H4 (cell line): Measurements from ENCODE around the gene RABGAP1L. TPM values are rescaled to one million over a fixed set of nuclear protein-coding genes. Genes with fewer than 3 reads are reported as not detected.

Experiments used
- DNase-seq: peaks from one replicate; pipeline ENCODE4 v3.0.0-alpha.2; 2015; ENCODE audit warnings: low spot score
- total RNA-seq: library from RNA; depleted of rRNA; stranded (reverse); fragments of >200 nt; shearing (Covaris generic); gene quantifications from 2 replicates; pipeline ENCODE4 v1.2.3, GENCODE V29; 2014

Gene RABGAP1L
- total RNA-seq, 1 experiment from 2014 or later = 12.7 TPM

DNA sequence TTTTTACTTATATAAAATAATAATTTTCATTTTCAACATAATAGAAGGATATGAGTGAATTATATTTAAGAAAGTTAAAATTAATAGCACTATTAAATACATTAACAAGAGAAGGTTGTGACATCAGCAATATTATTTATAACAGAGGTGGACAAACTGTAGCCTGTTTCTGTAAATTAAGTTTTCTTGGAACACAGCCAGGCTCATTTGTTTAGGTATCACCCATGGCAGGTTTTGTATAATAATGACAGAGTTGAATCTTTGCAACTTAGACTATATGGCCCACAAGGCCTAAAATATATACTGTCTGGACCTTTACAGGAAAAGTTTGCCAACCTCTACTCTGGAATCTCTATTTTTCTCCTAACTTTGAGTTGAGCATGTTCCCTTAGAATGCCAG lies 797.7 kb downstream of the RABGAP1L start:
- DNase-seq = no peak

DNA sequence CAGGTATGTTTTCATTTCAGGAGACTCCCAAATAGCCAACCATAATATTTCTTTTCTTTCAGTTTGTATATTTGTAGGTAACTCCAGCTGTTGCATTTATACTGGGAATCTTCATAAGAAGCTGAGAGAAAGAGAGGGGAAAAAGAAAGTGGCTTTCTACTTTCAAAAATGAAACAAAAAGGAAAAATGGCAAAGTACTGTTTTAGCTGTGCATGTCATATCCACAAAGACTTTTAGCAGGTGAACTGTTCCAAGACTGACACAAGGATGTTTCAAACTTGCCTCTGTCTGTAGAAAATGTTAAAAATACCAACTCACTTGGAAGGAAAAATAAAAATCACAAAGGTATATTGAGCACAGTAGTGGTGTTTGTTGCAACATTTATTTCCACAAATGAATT lies 798.5 kb downstream of the RABGAP1L start:
- no peak for DNase-seq

GRCh38 chr1:174958396-174958795 lies 799.1 kb downstream of the RABGAP1L start:
- DNase-seq = no peak

DNA sequence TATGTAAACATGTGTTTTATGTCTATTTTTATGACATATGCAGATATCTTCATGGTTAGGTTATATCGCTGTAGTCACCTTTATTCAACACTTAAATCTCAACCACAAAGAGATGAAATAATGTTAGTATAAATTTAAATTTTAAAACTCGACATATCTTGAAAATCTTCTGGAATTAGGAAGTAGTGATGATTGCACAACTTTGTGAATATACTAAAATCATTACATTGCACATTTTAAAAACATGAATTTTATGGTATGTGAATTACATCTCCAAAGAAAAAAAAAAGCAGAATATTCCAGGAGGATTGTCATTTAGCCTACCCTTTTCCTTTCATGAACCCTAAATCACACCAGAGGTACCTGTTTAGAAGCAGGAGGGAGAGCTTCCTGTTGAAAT lies 801.0 kb downstream of the RABGAP1L start:
- DNase-seq = no peak

- DNase-seq = peak; percentile 29
These were observed 804.3 kb downstream of the RABGAP1L start for GRCh38 chr1:174963529-174964125.

DNA sequence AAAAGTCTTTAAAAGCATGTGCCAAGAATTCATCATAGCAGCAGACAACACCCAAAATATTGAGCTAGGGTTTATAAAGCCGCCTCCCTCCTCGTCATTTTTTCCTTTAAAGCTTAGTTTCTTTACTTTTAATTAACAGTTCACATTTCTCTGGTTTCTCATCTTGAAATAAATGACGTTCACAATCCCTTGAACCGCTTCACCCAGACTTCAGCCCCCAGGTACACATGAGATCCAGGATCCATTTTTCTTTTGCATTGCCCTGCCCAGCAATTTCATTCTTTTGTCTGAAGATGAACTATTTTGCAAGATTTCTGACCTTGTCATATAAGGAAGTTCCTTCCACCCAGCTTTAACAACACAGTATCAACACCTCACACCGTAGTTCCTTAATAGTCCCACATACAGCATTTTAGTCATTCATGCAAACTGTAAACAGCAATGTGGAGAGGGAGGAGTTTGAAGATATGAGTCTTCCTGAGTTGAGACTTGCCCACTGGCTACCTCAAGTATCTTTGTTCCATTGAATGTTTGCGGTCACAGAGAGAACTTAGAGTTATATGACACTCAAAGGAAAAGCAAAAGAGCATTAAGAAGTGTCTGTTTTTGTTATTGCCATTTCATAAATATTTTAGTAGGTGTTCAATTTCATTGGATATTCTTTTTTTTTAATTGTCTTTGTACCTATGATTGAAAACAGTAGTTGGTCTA lies 805.1 kb downstream of the RABGAP1L start:
- DNase-seq = peak; percentile 45

- DNase-seq = peak; percentile 14
These were observed 805.6 kb downstream of the RABGAP1L start for GRCh38 chr1:174964972-174965361.

- DNase-seq = no peak
These were observed 806.2 kb downstream of the RABGAP1L start for GRCh38 chr1:174965362-174966007.

DNA sequence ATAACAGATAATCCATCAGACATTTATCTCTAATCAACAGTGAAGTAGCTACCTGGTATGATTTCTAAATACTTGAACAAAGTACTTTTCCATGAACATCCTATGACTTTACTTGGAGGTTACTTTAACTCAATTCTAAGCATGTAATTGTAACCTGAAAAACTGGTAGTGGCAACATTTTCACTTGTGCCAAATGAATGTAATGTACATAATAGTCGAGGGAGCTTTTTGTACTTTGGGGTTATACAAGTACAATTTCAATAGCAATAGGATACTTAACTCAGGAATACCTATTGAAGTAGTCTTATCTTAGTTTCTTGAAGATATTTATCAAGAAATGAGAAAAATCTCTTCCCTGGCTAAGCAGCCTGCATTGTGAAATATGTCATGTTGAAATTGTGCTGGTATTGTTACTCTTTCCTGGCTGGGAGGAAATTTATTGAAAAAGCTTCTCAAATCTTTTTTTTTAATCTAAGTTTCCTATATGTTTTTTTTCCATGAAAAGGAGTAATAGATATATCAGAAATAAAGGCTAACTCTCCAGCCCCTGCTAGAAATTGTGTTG lies 806.8 kb downstream of the RABGAP1L start:
- DNase-seq = no peak

DNA sequence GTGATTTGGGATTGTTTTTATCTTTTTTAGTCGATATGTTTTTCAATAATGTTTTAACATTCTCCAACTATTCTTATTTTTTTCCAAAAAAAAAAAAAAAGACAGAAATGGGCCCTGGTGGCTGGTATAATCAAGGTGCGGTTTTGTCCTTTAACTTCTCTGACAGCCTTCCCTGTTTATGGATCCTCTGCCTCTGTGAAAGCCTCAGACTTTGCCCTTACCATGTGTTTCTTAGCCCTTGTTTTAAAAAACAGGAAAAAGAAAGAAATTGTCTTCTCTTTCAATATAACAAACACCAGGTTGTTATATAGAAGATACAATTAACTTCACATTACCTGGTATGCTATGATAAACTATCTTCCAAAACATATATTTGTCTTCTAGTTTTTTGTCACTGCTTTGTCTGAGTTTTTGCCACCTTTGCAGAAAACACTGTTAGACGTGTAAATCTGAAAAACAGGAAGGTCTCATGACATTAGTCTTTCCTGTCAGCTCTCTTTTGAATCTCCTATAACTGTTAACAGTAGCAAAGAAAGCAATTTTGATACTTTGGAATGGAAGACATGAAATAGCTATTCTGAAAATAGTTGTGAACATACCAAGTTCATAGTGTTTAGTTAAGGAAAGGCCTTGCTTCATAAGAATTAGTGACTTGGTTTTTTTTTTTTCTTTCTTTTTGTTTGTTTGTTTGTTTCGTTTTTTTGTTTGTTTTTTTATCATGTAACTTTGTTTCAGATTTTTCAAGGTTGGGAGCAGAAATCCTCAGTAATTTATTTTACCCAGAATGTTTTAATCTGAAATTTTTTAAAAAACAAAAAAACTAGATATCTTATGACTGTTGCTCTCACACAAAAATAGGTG lies 808.8 kb downstream of the RABGAP1L start:
- DNase-seq = no peak

GRCh38 chr1:174968750-174969244 lies 809.5 kb downstream of the RABGAP1L start:
- peak; percentile 41 for DNase-seq

DNA sequence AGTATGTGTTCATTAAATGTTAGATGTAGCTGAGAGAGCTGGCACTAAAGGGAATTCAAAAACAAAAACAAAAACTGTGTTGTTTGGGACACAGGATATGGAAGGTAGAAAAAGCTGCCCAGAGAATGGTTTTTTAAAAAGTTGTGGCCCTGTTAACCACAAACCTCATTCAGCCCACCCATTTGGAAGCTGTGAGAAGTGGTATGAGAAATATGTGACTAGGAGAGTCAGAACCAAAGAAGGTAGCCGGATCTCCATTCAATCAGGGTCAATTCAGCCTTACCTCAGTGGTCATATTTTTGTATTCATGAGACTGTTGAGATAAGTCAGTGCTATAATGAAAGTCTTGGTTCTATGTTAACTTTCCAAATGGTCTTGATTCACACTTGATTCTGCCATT lies 810.7 kb downstream of the RABGAP1L start:
- DNase-seq = no peak

DNA sequence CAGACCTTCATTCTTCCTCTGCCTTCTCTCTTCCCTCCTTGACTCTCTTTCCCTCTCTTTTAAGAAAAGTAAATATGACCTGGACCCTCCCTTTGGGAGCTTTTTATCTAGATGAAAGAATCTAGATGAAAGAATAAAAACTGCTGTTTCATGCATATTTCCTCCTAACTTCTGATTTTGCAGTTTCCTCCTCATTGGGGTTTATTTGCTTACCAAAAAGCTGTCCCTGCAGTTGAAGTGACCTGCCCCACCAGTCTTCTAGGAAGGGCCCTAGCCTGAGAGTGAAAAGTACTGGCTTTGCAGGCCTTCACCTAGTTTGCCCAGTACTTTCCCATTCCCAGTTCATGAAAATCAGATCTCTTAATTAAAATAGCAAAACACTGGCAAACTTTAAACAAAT lies 812.1 kb downstream of the RABGAP1L start:
- DNase-seq = no peak

DNA sequence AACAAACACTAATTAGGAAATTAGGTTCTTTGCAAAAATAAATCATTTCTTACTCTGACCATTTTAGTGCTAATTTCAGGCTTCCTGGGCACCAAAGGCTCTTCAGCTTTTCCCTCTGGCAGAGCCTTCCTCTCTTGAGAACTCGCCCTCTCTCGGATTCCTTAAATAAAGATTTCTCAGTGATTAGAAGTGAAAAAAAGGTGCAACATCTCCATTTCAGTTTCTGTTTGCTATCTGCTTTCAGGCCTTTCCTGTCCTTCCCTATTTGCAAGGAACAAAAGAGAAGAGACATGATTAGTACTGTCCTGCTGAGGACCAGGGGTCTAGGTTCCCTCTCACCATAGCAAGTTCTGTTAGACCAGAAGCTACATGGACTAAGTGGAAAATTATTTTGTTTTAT lies 812.6 kb downstream of the RABGAP1L start:
- DNase-seq = no peak

- no peak for DNase-seq
These were observed 815.4 kb downstream of the RABGAP1L start for GRCh38 chr1:174974711-174975119.

DNA sequence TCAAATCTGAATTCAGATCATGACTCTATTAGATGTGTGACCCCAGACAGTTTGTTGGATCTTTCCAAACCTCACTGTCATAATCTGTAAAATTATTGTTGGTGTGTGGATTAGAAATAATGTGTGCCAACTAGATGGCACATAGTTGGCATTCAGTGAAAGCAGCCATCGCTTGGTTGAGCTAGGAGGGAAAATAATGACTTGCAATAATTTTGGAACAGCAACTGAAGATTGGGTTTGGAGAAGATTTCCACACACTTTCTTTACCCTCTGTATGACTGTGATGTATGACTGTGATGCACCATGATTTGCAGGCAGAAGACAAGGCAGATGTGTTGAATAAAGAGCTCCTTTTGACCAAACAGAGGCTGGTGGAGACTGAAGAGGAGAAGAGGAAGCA lies 816.4 kb downstream of the RABGAP1L start:
- DNase-seq = no peak

- DNase-seq = no peak
These were observed 817.3 kb downstream of the RABGAP1L start for GRCh38 chr1:174976436-174977108.

GRCh38 chr1:174982971-174983689 lies 823.8 kb downstream of the RABGAP1L start:
- peak; percentile 13 for DNase-seq

GRCh38 chr1:174984952-174985351 lies 825.6 kb downstream of the RABGAP1L start:
- DNase-seq = no peak

DNA sequence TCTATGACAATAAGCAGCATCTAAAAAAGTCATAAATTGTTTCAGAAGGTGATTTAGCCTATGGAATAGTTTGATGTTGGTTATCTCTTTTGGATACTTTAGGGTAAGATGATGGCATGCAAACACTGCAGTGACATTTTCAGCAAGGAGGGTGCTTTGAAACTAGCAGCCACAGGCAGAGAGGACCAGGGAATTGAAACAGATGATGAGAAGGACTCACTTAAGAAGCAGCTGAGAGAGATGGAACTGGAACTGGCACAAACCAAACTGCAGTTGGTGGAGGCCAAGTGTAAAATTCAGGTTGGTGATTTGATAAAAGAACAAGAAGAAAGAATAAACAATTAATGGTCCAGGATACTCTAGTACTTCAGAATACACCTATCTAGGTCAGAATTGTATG lies 829.2 kb downstream of the RABGAP1L start:
- no peak for DNase-seq
